Activated CD4-positive, alpha-beta T cell treated with anti-CD3 and anti-CD28 coated beads for 24 hours (primary cell): ENCODE results near the gene CDK18.

Experiments
- DNase-seq, 2 donors: peaks; one replicate each; pipeline ENCODE4 v3.0.0-alpha.2; 2020; ENCODE audit warnings: low read depth in 2 of 2

Gene CDK18

DNA sequence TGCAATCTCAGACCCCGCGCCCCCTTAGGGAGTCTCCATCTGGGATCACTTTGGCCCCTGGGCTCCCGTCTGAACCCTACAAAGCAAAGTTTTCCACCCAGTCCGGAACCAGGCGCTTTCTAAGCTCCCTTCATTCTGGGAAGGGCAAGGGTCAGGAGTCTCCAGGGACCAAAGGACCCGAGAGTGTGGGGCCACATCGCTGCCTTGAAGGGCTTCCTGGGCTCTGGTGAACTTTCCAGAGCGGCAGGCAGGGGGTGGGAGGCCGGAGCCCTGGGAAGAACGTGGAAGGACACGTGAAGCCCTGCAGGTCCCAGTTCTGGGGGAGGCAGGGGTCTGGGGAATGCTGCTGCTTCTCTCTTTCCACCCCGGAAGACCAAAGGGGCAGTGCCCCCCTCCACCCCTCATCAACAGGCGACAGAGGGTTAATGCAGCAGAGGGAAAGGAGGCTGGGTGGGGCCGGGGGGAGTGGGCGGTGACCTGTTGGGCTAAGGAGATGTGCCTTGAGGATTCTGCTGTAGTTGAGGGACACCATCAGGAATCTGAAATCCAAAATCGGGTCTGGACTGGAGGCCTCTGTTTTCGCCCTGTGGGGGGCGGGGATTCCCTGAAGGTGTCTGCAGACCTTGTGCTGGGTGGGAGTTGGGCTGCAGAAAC is 734 bp downstream of the CDK18 start:
- no peak for DNase-seq

DNA sequence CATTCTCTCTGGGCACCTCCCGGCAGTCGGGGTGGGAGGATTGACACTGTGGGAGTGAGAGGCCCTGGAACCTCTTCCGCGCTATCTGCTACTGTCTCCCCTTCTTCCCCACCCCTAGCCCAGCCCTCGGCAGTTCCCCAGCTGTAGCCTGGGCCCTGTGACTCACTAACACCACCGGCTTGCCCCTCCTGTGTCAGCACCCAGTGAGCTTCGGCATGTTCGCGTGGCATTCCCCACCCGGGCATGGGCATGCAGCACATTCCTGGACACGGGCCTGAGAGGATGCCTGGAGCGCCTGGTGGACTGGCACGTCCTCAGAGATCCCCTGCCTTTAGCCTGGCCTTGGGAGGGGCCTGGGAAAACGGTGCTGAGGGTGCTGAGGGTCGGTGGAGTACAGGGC is 1.3 kb downstream of the CDK18 start:
- DNase-seq = no peak

DNA sequence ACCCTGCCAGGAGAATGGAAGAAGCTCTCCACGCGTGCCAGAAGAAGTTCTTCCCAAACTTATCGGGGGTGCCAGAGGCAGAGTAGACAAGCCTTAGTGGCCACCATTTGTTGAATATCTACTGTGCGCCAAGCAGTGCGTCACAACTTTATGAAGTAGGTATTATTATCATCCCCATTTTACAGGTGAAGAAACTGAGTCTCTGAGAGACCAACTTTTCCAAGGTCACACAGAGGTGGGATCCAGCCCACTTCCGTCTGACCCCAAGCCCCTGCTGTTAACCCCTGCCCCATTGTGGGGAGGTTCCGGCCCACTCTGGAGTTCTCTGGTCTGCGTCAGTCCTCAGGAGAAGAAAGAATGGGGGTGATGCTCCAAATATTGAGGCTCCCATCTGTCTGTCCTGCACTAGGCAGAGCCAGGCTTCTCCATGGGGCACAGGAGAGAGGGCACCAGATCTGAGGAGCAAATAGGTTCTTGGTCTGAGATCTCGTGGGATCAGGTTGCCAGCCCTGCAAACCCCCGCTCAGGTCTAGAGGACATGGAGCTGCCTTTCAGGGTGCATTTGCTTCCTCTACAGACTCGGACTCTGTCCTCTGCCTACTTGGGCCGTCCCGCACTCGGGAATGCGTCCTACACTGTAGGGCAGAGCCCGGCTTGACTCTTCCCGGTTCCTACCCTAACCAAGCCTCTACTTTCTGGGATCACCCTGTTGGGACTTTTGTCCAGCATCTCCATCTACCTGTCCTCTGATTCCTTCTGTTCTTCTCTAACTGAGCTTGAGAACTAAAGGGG is 2.1 kb downstream of the CDK18 start:
- DNase-seq = no peak

DNA sequence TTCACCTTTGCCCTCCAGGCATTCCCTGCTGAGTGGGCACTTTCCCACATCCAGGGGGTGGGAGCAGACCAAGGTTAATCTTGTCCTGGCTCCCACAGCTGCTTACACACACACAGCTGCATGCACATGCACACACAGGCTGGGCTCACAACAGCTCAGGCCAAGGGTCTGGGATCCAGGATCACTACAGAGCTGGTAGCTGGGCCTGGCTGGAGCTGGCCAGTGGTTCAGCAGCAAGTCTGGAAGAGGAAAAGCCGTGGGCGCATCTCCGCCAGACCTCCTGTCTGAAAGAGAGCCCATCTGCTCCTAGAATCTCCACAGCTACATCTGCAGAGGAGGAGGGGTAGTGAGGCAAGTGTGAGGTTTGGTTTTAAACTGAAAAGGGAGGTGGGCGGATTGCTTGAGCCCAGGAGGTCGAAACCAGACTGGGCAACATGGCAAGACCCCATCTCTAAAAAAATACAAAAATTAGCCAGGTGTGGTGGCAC is 3.8 kb downstream of the CDK18 start:
- DNase-seq = no peak

DNA sequence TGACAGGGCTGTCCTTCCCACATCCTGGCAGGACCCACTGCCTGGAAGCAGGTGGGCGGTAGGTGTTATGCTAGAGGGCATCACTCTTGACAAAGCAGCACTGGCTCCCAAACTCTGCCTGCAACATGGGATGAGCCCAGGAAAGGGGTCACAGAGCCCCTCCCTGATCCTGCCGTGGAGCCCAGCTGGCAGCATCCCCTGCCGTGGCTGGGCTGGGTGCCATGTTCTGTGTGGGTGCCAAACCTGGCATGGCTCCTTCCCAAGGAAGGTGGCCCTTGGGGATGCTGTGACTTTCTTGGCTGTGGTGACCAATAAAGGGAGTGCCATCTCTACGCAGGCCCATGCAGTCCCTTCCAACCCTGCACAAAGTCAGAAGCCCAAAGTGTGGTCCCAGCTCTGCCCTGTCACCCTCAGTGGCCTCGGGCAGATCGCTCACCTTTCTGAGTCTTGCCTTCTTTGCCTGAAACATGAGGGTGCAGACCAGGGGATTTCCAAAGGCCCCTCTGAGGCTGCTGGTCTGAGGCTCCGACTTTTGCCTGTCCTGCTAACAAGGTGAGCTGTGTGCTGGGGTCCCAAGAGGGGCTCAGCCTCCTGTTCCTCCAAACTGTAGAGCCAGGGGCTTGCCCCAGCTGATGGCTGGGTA is 6.0 kb downstream of the CDK18 start:
- DNase-seq = no peak

DNA sequence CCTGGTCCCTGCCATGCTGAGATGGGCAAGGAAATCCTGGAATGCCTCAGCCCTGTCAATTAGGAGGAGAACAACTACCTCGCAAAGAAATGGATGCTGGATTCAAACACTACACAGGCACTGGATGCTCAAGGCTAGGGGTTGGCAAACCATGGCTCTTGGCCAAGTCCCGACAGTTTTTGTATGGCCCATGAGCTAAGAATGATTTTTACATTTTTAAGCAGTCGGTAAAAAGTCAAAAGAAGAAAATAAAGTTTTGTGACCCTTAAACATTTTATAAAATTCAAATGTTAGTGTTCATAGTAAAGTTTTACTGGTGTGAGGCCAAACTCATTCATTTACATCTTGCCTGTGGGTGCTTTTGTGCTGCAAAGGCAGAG is 6.5 kb downstream of the CDK18 start:
- DNase-seq = no peak

DNA sequence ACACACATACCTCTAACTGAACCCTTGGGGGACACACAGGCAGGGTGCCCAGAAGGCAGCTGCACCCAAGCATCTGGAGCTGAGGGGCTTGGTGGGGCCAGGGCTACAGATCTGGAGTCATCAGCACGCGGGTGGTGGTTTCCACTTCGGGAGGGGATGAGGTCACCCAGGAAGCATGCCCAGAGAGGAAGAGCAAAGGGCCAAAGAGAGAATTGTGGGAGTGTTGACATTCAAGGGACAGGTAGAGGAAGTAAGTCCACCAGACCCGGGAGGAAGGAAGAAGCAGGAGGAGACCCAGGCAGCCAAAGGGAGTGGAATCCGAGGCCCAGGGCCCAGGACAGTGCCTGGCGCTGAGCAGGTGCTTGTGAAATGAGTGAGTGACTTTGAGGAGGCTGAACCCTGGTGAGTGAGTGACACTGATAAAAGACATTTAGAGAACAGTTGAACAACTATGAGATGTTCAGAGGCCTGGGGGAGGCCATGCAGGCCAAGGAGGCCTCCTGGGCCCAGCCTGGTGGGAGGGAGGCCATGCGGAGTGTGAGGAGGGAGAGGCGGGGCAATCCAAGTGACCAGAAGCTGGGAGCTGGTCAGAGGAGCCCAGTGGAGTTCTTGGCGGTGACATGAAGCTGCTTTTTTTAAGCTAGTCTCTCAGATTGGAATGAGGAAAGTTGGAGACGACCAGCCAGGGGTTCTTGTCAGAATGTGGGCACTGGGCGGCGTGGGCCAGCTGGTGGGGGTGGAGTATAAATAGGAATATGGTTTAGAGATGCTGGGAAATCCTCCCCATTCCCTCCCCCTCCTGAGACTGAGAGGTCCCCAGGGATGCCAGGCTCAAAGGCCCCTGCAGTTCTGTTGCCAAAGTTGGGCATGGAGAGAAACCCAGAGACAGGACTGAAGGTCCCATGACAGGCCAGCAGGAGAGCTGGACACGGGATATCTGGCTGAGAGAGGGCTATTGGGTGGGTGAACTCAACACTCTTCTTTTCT is 7.9 kb downstream of the CDK18 start:
- DNase-seq = no peak

- DNase-seq = no peak
These were observed 9.3 kb downstream of the CDK18 start for GRCh38 chr1:205513774-205514173.

- DNase-seq = no peak
These were observed 10.0 kb downstream of the CDK18 start for GRCh38 chr1:205514211-205515142.

DNA sequence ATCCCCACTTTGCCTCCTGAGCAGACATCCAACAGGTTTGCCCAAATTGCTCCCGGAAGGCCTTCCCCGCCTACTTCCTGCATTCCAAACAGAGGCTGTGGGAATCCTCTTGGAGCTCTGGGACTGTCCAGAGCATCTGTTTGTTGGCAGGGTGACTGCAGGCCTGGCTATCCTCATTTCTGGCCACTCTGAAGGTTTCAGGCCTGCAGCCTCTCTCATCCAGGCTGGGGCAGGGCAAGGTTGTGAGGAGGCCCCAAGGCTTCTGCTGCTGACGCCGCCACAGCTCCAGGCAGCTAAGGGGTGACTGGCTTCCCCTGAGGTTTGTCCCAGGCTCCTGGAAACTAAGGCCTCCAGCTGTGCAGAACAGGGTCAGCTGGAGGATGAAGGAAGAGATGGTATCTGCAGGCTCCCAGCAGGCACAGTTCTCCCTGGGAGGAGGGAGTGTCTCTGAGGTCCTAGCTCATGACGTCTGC is 11.3 kb downstream of the CDK18 start:
- no peak for DNase-seq

- DNase-seq = no peak
These were observed 11.9 kb downstream of the CDK18 start for GRCh38 chr1:205516362-205516761.

DNA sequence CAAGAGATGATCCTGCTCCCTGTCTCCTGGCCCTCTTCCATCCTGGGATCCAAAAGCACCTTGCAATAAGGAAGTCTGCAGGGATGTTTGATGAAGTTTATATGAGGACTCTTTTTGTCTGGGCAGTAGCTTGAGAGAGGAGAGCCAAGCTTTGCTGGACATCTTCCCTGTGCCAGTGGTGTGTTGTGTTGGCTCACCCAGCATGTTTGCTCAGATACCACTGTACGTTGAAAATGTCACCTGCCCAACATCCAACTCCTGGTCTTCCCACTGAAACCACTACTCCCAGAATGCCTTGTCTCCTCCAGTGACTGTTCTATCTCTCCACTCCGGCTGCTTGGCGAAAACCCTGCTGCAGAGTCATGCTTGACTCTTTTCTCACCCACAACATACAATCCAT is 12.8 kb downstream of the CDK18 start:
- no peak for DNase-seq

DNA sequence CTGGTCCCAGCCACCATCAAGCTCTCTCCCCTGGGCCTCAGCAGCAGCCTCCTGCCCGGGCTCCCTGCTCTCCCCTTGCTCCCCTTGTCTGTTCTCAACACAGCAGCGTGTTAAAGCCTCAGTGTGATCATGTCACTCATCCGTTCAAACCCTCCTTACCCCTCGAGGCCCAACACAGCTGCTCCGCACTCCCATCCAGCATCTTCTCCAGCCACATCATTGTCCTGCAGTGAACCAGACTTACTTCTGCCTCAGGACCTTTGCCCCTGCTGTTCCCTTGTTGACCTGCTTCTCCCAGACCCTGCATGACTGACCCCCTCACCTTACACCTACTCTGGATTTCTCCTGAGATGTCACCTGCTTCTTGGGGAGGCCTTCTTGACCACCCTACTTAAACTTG is 13.3 kb downstream of the CDK18 start:
- DNase-seq = no peak

DNA sequence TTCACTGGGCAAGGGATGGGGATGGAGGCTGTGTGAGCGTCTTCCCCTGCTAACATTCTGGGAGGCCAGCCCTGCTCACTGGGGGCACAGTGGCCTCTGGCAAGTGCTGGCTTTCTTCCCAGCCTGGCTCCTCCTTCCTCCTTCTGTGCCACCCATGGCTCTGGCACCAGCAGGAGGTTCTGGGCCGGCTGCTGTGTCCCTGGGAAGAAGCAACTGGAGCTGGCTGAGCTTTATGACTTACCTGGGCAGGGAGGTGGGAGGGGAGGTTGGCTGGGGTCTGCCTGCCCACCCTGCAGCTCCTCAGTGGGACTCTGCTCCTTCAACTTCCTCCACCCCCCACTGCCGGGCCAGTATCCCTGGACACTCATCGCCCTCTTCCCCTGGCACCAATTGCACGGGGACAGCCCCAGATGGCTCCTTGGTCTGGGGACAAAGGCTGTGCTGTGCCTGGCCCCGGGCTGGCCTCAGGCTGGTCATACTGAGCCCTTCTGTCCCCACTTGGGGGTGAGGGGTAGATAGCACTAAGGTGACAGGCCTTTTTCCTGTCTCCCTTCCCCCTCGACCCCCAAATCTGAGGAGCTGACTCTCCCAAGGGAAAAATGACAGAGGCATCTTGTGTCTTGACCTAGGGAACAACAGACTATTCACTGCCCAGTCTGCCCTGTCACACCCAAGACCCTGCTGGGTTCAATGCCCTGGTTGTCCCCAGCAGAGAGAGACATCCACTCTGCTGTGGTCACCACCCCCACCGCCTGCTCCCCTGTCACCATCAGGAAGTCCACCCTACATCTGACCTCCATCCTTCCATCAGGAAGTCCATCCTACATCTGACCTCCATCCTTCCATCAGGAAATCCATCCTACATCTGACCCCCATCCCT is 14.4 kb downstream of the CDK18 start:
- DNase-seq = no peak

- DNase-seq = no peak
These were observed 15.2 kb downstream of the CDK18 start for GRCh38 chr1:205519541-205520131.

GRCh38 chr1:205520709-205521108 is 16.2 kb downstream of the CDK18 start:
- DNase-seq = no peak

DNA sequence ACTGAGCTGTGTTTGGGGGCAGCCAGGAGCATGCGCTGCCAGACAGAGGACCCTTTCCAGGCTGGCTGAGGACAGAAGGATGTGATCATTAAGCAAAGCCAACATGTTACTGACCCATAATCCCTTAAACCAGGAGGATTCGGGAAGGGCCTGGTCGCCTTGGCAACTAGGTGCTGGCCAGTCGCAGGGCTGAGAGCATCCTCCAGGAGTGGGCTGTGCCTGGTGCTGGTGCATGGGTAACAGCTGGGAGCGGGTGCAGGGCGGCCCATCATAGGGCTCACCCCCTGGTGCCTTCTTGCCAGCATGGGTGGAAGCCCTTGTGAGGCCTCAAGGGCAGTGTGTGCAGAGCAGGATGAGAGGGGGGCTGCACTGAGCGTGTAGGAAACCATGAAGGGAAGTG is 17.2 kb downstream of the CDK18 start:
- DNase-seq = no peak

GRCh38 chr1:205522692-205523091 is 18.2 kb downstream of the CDK18 start:
- no peak for DNase-seq

GRCh38 chr1:205523261-205523890 is 18.9 kb downstream of the CDK18 start:
- no peak for DNase-seq
